Heart left ventricle (tissue), 13 donors: ENCODE data around the gene PMM2.

Source experiments
- CTCF ChIP-seq, 12 donors: fragments of 200-600 bp; sonication (generic) in 4 of 12; IDR thresholded peaks; one replicate each; pipeline versions ENCODE4 v1.5.0 to v1.8.0; 2018 to 2022; ENCODE audit warnings: antibody characterized with exemption in 12 of 12, mild to moderate bottlenecking in 5 of 12
- POLR2A ChIP-seq, 2 donors: fragments of 450-650 bp; IDR thresholded peaks; one replicate each; pipeline ENCODE4 v1.6.1; 2017; ENCODE audit warnings: antibody characterized with exemption in 2 of 2, mild to moderate bottlenecking in 2 of 2, moderate library complexity in 2 of 2
- donor health status: ischemic (EF 13 %, LVEDD 7.1; RV severe dilation, severe dysfunction).
- donor health status: DM: no; HTN: yes; CAD: no.
- donor health status: DM: no; HTN: no; CAD: no.
- donor health status: ischemic (EF 25% LVEDD 6.9; RV normal size, moderate dysfunction).
- donor health status: ischemic (EF 25% LVEDD 5.7; RV mildly dilated, moderate dysfunction).
- donor health status: ischemic (EF 35%, LVEDD 5.7; RV mildly dilated, moderate dysfunction).
- donor health status: nonischemic (EF 11% LVEDD 7.7; RV severe dilation, severe dysfunction).
- donor health status: DM: yes; HTN: yes; CAD: no.
- donor health status: PGD.
- donor health status: ischemic (EF 29% LVEDD 5.4; RV normal size, mild dysfunction).
- donor health status: nonischemic (EF 23%, LVEDD 6.1; RV moderate dilation, normal function).

GRCh38 chr16:8773537-8773936 is 24.1 kb upstream of the PMM2 start:
- TF ChIP-seq CTCF (IDR thresholded peaks at IDR 0.05): no peak
- no peak for TF ChIP-seq POLR2A (IDR thresholded peaks at IDR 0.05)
